ENCODE results near the gene PCK2. TPM values are rescaled to one million over a fixed set of nuclear protein-coding genes. Genes with fewer than 3 reads are reported as not detected.

The PCK2 gene
- total and polyA plus RNA-seq, 4 donors: 39.8 to 250 (median 221) TPM

DNA sequence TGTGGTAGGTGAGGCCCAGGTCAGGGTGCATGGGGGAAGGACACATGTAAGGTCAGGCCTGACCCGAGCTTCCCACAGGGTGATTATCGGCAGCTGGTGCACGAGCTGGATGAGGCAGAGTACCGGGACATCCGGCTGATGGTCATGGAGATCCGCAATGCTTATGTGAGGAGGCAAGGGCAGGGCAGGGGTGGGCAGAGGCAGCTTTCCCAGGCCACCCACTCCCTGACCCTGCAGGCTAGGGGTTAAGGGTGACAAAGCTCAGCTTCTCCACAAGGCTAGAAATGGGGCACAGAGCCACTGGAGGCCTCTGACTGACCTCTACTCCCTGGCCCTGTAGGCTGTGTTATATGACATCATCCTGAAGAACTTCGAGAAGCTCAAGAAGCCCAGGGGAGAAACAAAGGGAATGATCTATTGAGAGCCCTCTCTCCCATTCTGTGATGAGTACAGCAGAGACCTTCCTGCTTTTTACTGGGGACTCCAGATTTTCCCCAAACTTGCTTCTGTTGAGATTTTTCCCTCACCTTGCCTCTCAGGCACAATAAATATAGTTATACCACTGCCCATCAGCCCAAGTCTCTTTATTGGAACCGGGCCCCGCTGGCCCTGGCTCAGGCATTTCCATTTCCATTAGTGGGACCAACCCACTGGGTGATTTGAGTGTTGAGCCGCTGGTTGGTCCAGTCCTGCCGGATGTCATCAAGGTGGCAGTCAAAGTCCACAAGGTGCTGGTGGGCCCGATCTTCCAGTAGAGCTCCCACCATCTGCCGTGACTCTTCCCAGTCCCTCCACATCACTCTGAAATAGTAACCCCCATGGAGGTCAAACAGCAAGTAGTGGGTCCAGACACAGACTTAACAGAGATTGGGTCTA is 44.5 kb downstream of the PCK2 start:
- no peak for DNase-seq (ENCODE audit: low spot score)
- Histone ChIP-seq H3K27ac (ENCODE audit: low read depth in 1 of 2, low read length in 2 of 2) (no peak overlapping the region), H3K9me3 (ENCODE audit: control insufficient read depth in 4 of 4, low read length in 3 of 4) (no peaks in the 10 kb centered on the region)

More for the DNA sequence above, 44.5 kb downstream of the PCK2 start:
- WGBS: 87% methylated on average over 13 of the region's 13 CpGs
- Histone ChIP-seq H3K9ac (ENCODE audit: low read depth in 1 of 2, low read length in 2 of 2) (no peak overlapping the region), H3K4me3 (ENCODE audit: low read depth in 1 of 3, low read length in 3 of 3) (no peak overlapping the region), H3K36me3 (ENCODE audit: control insufficient read depth in 4 of 4, insufficient read depth in 3 of 4, low read depth in 1 of 4, low read length in 3 of 4) (peaks cover 2 to 18% (median 15%) of the 10 kb centered on the region in 4 donors), H3K4me1 (ENCODE audit: control insufficient read depth in 4 of 4, insufficient read depth in 4 of 4, low read length in 3 of 4) (peaks cover 4 to 46% (median 36%) of the 10 kb centered on the region in 4 donors), H3K27me3 (ENCODE audit: control insufficient read depth in 4 of 4, insufficient read depth in 4 of 4, low read length in 3 of 4) (no peaks in the 10 kb centered on the region)
- TF ChIP-seq, protein P1, sequence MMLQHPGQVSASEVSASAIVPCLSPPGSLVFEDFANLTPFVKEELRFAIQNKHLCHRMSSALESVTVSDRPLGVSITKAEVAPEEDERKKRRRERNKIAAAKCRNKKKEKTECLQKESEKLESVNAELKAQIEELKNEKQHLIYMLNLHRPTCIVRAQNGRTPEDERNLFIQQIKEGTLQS (IDR thresholded peaks at IDR 0.05): no peak
- TF ChIP-seq HNF4G (IDR thresholded peaks at IDR 0.05): no peak
- TF ChIP-seq GABPA (IDR thresholded peaks at IDR 0.05 in 1 of 2, conservative IDR thresholded peaks at IDR 0.05 in 1 of 2): no peak
- TF ChIP-seq, protein P2, sequence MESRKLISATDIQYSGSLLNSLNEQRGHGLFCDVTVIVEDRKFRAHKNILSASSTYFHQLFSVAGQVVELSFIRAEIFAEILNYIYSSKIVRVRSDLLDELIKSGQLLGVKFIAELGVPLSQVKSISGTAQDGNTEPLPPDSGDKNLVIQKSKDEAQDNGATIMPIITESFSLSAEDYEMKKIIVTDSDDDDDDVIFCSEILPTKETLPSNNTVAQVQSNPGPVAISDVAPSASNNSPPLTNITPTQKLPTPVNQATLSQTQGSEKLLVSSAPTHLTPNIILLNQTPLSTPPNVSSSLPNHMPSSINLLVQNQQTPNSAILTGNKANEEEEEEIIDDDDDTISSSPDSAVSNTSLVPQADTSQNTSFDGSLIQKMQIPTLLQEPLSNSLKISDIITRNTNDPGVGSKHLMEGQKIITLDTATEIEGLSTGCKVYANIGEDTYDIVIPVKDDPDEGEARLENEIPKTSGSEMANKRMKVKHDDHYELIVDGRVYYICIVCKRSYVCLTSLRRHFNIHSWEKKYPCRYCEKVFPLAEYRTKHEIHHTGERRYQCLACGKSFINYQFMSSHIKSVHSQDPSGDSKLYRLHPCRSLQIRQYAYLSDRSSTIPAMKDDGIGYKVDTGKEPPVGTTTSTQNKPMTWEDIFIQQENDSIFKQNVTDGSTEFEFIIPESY (IDR thresholded peaks at IDR 0.05): no peak
- TF ChIP-seq, protein P3, sequence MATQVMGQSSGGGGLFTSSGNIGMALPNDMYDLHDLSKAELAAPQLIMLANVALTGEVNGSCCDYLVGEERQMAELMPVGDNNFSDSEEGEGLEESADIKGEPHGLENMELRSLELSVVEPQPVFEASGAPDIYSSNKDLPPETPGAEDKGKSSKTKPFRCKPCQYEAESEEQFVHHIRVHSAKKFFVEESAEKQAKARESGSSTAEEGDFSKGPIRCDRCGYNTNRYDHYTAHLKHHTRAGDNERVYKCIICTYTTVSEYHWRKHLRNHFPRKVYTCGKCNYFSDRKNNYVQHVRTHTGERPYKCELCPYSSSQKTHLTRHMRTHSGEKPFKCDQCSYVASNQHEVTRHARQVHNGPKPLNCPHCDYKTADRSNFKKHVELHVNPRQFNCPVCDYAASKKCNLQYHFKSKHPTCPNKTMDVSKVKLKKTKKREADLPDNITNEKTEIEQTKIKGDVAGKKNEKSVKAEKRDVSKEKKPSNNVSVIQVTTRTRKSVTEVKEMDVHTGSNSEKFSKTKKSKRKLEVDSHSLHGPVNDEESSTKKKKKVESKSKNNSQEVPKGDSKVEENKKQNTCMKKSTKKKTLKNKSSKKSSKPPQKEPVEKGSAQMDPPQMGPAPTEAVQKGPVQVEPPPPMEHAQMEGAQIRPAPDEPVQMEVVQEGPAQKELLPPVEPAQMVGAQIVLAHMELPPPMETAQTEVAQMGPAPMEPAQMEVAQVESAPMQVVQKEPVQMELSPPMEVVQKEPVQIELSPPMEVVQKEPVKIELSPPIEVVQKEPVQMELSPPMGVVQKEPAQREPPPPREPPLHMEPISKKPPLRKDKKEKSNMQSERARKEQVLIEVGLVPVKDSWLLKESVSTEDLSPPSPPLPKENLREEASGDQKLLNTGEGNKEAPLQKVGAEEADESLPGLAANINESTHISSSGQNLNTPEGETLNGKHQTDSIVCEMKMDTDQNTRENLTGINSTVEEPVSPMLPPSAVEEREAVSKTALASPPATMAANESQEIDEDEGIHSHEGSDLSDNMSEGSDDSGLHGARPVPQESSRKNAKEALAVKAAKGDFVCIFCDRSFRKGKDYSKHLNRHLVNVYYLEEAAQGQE (IDR thresholded peaks at IDR 0.05): no peak
- no peak for TF ChIP-seq FOXA1 (IDR thresholded peaks at IDR 0.05)
- TF ChIP-seq EGR1 (IDR thresholded peaks at IDR 0.05; ENCODE audit: low read depth in 2 of 2): no peak
- TF ChIP-seq, protein P4, sequence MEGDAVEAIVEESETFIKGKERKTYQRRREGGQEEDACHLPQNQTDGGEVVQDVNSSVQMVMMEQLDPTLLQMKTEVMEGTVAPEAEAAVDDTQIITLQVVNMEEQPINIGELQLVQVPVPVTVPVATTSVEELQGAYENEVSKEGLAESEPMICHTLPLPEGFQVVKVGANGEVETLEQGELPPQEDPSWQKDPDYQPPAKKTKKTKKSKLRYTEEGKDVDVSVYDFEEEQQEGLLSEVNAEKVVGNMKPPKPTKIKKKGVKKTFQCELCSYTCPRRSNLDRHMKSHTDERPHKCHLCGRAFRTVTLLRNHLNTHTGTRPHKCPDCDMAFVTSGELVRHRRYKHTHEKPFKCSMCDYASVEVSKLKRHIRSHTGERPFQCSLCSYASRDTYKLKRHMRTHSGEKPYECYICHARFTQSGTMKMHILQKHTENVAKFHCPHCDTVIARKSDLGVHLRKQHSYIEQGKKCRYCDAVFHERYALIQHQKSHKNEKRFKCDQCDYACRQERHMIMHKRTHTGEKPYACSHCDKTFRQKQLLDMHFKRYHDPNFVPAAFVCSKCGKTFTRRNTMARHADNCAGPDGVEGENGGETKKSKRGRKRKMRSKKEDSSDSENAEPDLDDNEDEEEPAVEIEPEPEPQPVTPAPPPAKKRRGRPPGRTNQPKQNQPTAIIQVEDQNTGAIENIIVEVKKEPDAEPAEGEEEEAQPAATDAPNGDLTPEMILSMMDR (IDR thresholded peaks at IDR 0.05; ENCODE audit: low read depth, low read length, missing input control): no peak
- no peak for TF ChIP-seq NR2F2 (IDR thresholded peaks at IDR 0.05)

Measured in liver (tissue), 9 donors.